ENCODE measurements around the gene HK3. TPM values are rescaled to one million over a fixed set of nuclear protein-coding genes. Genes with fewer than 3 reads are reported as not detected.

Gene HK3
- total and polyA plus RNA-seq, 2 experiments from 2014 or later = not detected

GRCh38 chr5:176908675-176909368 lies 9.7 kb upstream of the HK3 start:
- H3K4me3 Mint-ChIP-seq = no peak overlapping the region
- DNase-seq (ENCODE audit: low spot score) = no peak
- Histone ChIP-seq H3K27me3 (ENCODE audit: insufficient read depth) (no peaks in the 10 kb centered on the region), H2AFZ (no peak overlapping the region), H3K4me2 (no peak overlapping the region), H3K27ac (ENCODE audit: low read depth) (no peak overlapping the region), H3K4me3 (no peak overlapping the region), H4K20me1 (replicated peaks; ENCODE audit: insufficient read depth) (no peaks in the 10 kb centered on the region; the same call in 1 of the 2 replicates), H3K4me1 (ENCODE audit: insufficient read depth) (no peaks in the 10 kb centered on the region), H3F3A (replicated peaks; ENCODE audit: low read depth) (no peaks in the 10 kb centered on the region), H3K9me2 (ENCODE audit: insufficient read depth) (no peaks in the 10 kb centered on the region), H3K79me2 (replicated peaks; ENCODE audit: insufficient read depth) (0 out of 2 replicates have a peak, but pooled peaks cover 3% of the 10 kb centered on the region), H3K36me3 (ENCODE audit: insufficient read depth) (peaks cover 39% of the 10 kb centered on the region)
- no peak overlapping the region for H3K27ac Mint-ChIP-seq
- peaks cover 6% of the 10 kb centered on the region; the same call in 2 of the 3 replicates for H3K4me1 Mint-ChIP-seq
- no peak for ATAC-seq
- H3K27me3 Mint-ChIP-seq (ENCODE audit: insufficient read depth, low read depth, poor library complexity) = peaks cover 2% of the 10 kb centered on the region
- H3K36me3 Mint-ChIP-seq (ENCODE audit: low read depth) = peaks cover 43% of the 10 kb centered on the region
- no peaks in the 10 kb centered on the region for H3K9me3 Mint-ChIP-seq
- no peak for TF ChIP-seq ZNF462 (CRISPR knock-in tag; IDR thresholded peaks at IDR 0.05)
- no peak for TF ChIP-seq CTCF (conservative IDR thresholded peaks at IDR 0.05; ENCODE audit: low read depth in 2 of 2)
- no peak for TF ChIP-seq ZNF331 (CRISPR knock-in tag; IDR thresholded peaks at IDR 0.05; ENCODE audit: low read depth)
- no peak for TF ChIP-seq EZH2phosphoT487 (IDR thresholded peaks at IDR 0.05; ENCODE audit: unreplicated experiment)
- no peak for TF ChIP-seq NANOG (IDR thresholded peaks at IDR 0.05; ENCODE audit: borderline replicate concordance)
- TF ChIP-seq ETS1 (IDR thresholded peaks at IDR 0.05) = no peak
- no peak for TF ChIP-seq CREB1 (CRISPR knock-in tag; IDR thresholded peaks at IDR 0.05; ENCODE audit: low read depth)
- no peak for TF ChIP-seq STAT1 (IDR thresholded peaks at IDR 0.05; ENCODE audit: unreplicated experiment)
- no peak for TF ChIP-seq JUNB (IDR thresholded peaks at IDR 0.05; ENCODE audit: unreplicated experiment)
- no peak for TF ChIP-seq EZH2 (IDR thresholded peaks at IDR 0.05; ENCODE audit: low read depth, unreplicated experiment)
- no peak for TF ChIP-seq REST (IDR thresholded peaks at IDR 0.05; ENCODE audit: unreplicated experiment)
- no peak for TF ChIP-seq POLR2AphosphoS5 (IDR thresholded peaks at IDR 0.05; ENCODE audit: low read depth)
- TF ChIP-seq ZNF114 (CRISPR knock-in tag; IDR thresholded peaks at IDR 0.05) = no peak
